H1 (cell line): ENCODE measurements around the gene HDAC7. TPM values are rescaled to one million over a fixed set of nuclear protein-coding genes. Genes with fewer than 3 reads are reported as not detected.

ENCODE experiments used
- CTCF ChIA-PET: fragments of 300-600 bp; sonication (Branson Sonifier 250); formaldehyde crosslinking; loops from one replicate; lab custom pipeline; 2021; ENCODE audit not compliant: partially characterized antibody; lab: Charles Lee
- POLR2A ChIA-PET: fragments of 300-600 bp; sonication (Branson Sonifier 250); formaldehyde crosslinking; loops from one replicate; lab custom pipeline; 2021; ENCODE audit warnings: inconsistent platforms; ENCODE audit not compliant: partially characterized antibody; lab: Charles Lee
- DNase-seq, 2 experiments: peaks; one replicate each; pipeline versions ENCODE4 v3.0.0 to v3.0.0-alpha.2; 2010 to 2022; ENCODE audit warnings: low spot score in 2 of 2, low read depth in 1 of 2, mixed read lengths in 1 of 2
- FAIRE-seq: peaks from 2 replicates; lab custom pipeline; 2011; peaks lifted over from hg19 to GRCh38; lab: Jason Lieb, UNC
- H2AFZ ChIP-seq: 2 replicates; pipeline ENCODE4 v1.8.1; 2012; ENCODE audit warnings: low read length, inconsistent platforms
- H2AK5ac ChIP-seq: 2 replicates; pipeline ENCODE4 v1.6.1; 2013; ENCODE audit warnings: low read depth, low read length
- H2BK120ac ChIP-seq: replicated peaks from 2 replicates; pipeline ENCODE3; 2013; ENCODE audit warnings: low read depth, low read length, inconsistent platforms
- H2BK12ac ChIP-seq: 2 replicates; pipeline ENCODE4 v1.6.1; 2013; ENCODE audit warnings: low read depth, low read length
- H2BK15ac ChIP-seq: 2 replicates; pipeline ENCODE4 v1.6.1; 2013; ENCODE audit warnings: low read length
- H2BK20ac ChIP-seq: 2 replicates; pipeline ENCODE4 v1.6.1; 2013; ENCODE audit warnings: low read length
- H2BK5ac ChIP-seq: 2 replicates; pipeline ENCODE4 v1.6.1; 2013; ENCODE audit warnings: low read depth, low read length
- H3K14ac ChIP-seq: 2 replicates; pipeline ENCODE4 v1.6.1; 2013; ENCODE audit warnings: inconsistent platforms; ENCODE audit not compliant: insufficient read length
- H3K18ac ChIP-seq: 2 replicates; pipeline ENCODE4 v1.6.1; 2013; ENCODE audit warnings: low read length; ENCODE audit errors: extremely low read depth
- H3K23ac ChIP-seq: 2 replicates; pipeline ENCODE4 v1.6.1; 2013; ENCODE audit warnings: inconsistent platforms; ENCODE audit not compliant: insufficient read length
- H3K23me2 ChIP-seq: 2 replicates; pipeline ENCODE4 v1.6.1; 2013; ENCODE audit warnings: low read depth, low read length
- H3K27ac ChIP-seq: 2 replicates; pipeline ENCODE4 v1.6.1; 2011; ENCODE audit warnings: low read depth, low read length, inconsistent platforms
- H3K27me3 ChIP-seq, 4 experiments: replicated peaks in 1 of 4; 1 replicate in 1 of 4; 2 replicates in 3 of 4; pipeline versions ENCODE4 v1.6.1 to v1.8.1; 2011 to 2013; ENCODE audit warnings: low read length in 3 of 4, mild to moderate bottlenecking in 3 of 4, inconsistent platforms in 2 of 4, mixed read lengths in 2 of 4, moderate library complexity in 1 of 4; ENCODE audit not compliant: control insufficient read depth in 3 of 4, insufficient read depth in 3 of 4; ENCODE audit errors: extremely low read depth in 1 of 4
- H3K36me3 ChIP-seq, 4 experiments: 2 replicates each; pipeline versions ENCODE4 v1.6.1 to v1.8.1; 2011 to 2013; ENCODE audit warnings: mild to moderate bottlenecking in 4 of 4, low read length in 3 of 4, moderate library complexity in 2 of 4, control low read depth in 1 of 4, inconsistent platforms in 1 of 4; ENCODE audit not compliant: insufficient read depth in 4 of 4, control insufficient read depth in 2 of 4
- H3K4ac ChIP-seq: replicated peaks from 2 replicates; pipeline ENCODE3; 2013; ENCODE audit warnings: low read length, low read depth, mixed read lengths, inconsistent platforms; ENCODE audit not compliant: insufficient read length
- H3K4me1 ChIP-seq, 4 experiments: replicated peaks in 1 of 4; 1 replicate in 1 of 4; 2 replicates in 3 of 4; pipeline versions ENCODE4 v1.6.1 to v1.8.1; 2011 to 2013; ENCODE audit warnings: low read length in 3 of 4, inconsistent platforms in 2 of 4, mixed read lengths in 1 of 4; ENCODE audit not compliant: insufficient read depth in 4 of 4, control insufficient read depth in 3 of 4
- H3K4me2 ChIP-seq, 2 experiments: 2 replicates each; pipeline versions ENCODE4 v1.6.1 to v1.8.1; 2011 to 2013; ENCODE audit warnings: low read depth in 2 of 2, low read length in 2 of 2, control low read depth in 1 of 2, inconsistent platforms in 1 of 2, mild to moderate bottlenecking in 1 of 2; ENCODE audit not compliant: insufficient read depth in 1 of 2
- H3K4me3 ChIP-seq, 4 experiments: fragments of 200-600, 300-600 bp in 1 of 4; sonication (generic), shearing (Covaris generic), sonication (Bioruptor Twin) in 1 of 4; 2 replicates each; pipeline versions ENCODE4 v1.5.1 to v1.8.1; 2011 to 2016; ENCODE audit warnings: low read length in 4 of 4, low read depth in 3 of 4, control low read depth in 2 of 4, inconsistent platforms in 2 of 4, mild to moderate bottlenecking in 2 of 4, mixed read lengths in 1 of 4, moderate library complexity in 1 of 4; ENCODE audit not compliant: insufficient read depth in 2 of 4; ENCODE audit errors: extremely low read depth in 1 of 4
- H3K56ac ChIP-seq: replicated peaks from 2 replicates; pipeline ENCODE3; 2013; ENCODE audit warnings: low read depth, mild to moderate bottlenecking, mixed read lengths, low read length, inconsistent platforms; ENCODE audit not compliant: insufficient read length
- H3K79me1 ChIP-seq: 2 replicates; pipeline ENCODE4 v1.6.1; 2013; ENCODE audit warnings: low read depth, low read length, control low read depth
- H3K79me2 ChIP-seq, 2 experiments: 2 replicates each; pipeline versions ENCODE4 v1.6.1 to v1.8.1; 2012 to 2013; ENCODE audit warnings: low read length in 2 of 2, mild to moderate bottlenecking in 2 of 2, inconsistent platforms in 1 of 2; ENCODE audit not compliant: insufficient read depth in 2 of 2, control insufficient read depth in 1 of 2
- H3K9ac ChIP-seq, 4 experiments: replicated peaks in 1 of 4; 1 replicate in 1 of 4; 2 replicates in 3 of 4; pipeline versions ENCODE4 v1.6.1 to v1.8.1; 2011 to 2013; ENCODE audit warnings: low read depth in 3 of 4, low read length in 3 of 4, control low read depth in 2 of 4, mild to moderate bottlenecking in 2 of 4, moderate library complexity in 2 of 4, inconsistent platforms in 1 of 4; ENCODE audit errors: extremely low read depth in 1 of 4
- H3K9me3 ChIP-seq, 2 experiments: 2 replicates each; pipeline versions ENCODE4 v1.6.1 to v1.8.1; 2012 to 2013; ENCODE audit warnings: mild to moderate bottlenecking in 2 of 2, moderate library complexity in 2 of 2, control low read depth in 1 of 2, inconsistent platforms in 1 of 2, low read depth in 1 of 2, low read length in 1 of 2, mixed read lengths in 1 of 2; ENCODE audit not compliant: insufficient read depth in 2 of 2
- H4K20me1 ChIP-seq, 2 experiments: replicated peaks in 1 of 2; 2 replicates each; pipeline versions ENCODE3 to v1.8.1; 2011 to 2013; ENCODE audit warnings: inconsistent platforms in 2 of 2, low read length in 2 of 2, mild to moderate bottlenecking in 1 of 2; ENCODE audit not compliant: insufficient read depth in 2 of 2, control insufficient read depth in 1 of 2
- H4K5ac ChIP-seq: 2 replicates; pipeline ENCODE4 v1.6.1; 2013; ENCODE audit warnings: low read length, low read depth, mixed read lengths, inconsistent platforms; ENCODE audit not compliant: insufficient read length
- H4K8ac ChIP-seq: 2 replicates; pipeline ENCODE4 v1.8.0; 2013; ENCODE audit warnings: mild to moderate bottlenecking, moderate library complexity, low read length, inconsistent platforms; ENCODE audit not compliant: insufficient read depth; ENCODE audit errors: extremely low read depth
- H4K91ac ChIP-seq: replicated peaks from 2 replicates; pipeline ENCODE3; 2013; ENCODE audit warnings: low read length, mixed read lengths, inconsistent platforms; ENCODE audit not compliant: insufficient read length
- BACH1 ChIP-seq: IDR thresholded peaks from 2 replicates; pipeline ENCODE4 v1.6.1; 2012; ENCODE audit warnings: low read length, improper control_type of control experiment
- BCL11A ChIP-seq, 2 experiments: IDR thresholded peaks; one replicate each; pipeline ENCODE4 v1.6.1; 2011; ENCODE audit warnings: low read depth in 2 of 2, low read length in 2 of 2, mild to moderate bottlenecking in 2 of 2
- CREB1 ChIP-seq: IDR thresholded peaks from 2 replicates; pipeline ENCODE4 v1.6.1; 2012; ENCODE audit warnings: inconsistent platforms
- HDAC2 ChIP-seq, 2 experiments: fragments of 300-600 bp in 1 of 2; sonication (generic) in 1 of 2; IDR thresholded peaks; 2 replicates each; pipeline ENCODE4 v1.6.1; 2011 to 2012; ENCODE audit warnings: low read depth in 2 of 2, low read length in 2 of 2, mild to moderate bottlenecking in 2 of 2, moderate library complexity in 2 of 2, borderline replicate concordance in 1 of 2, inconsistent platforms in 1 of 2
- POLR2A ChIP-seq, 2 experiments: IDR thresholded peaks; 1 replicate in 1 of 2; 2 replicates in 1 of 2; pipeline ENCODE4 v1.6.1; 2011; ENCODE audit warnings: low read depth in 2 of 2, low read length in 2 of 2, mild to moderate bottlenecking in 2 of 2; ENCODE audit errors: control extremely low read depth in 1 of 2
- WGBS, 2 experiments: shearing (Covaris generic) in 1 of 2; methylation state at CpG; one replicate each; pipeline versions ENCODE4 v1.1.6 to v1.1.7; 2013 to 2015; ENCODE audit warnings: low lambda C conversion rate in 2 of 2, mixed read lengths in 2 of 2, inconsistent platforms in 1 of 2, low coverage in 1 of 2, missing lambda C conversion rate in 1 of 2; ENCODE audit not compliant: insufficient replicate concordance in 2 of 2, insufficient coverage in 1 of 2, insufficient read length in 1 of 2; ENCODE audit errors: extremely low coverage in 1 of 2, missing lambda C conversion rate in 1 of 2; 5-methylcytosine and 5-hydroxymethylcytosine counted together
- polyA plus RNA-seq, 7 experiments: library from polyadenylated mRNA; depleted of rRNA in 3 of 7; stranded (reverse) in 5 of 7; unstranded in 2 of 7; fragments of >200 nt in 5 of 7; fragments of 200-250 nt in 2 of 7; gene quantifications; 1 replicate in 5 of 7; 2 replicates in 1 of 7; 4 replicates in 1 of 7; pipeline versions ENCODE4 v1.2.1 to v1.2.3, GENCODE V29; 2011 to 2013; ENCODE audit warnings: missing spikeins in 2 of 7, mixed read lengths in 2 of 7
- total RNA-seq: library from RNA; stranded (reverse); fragmentation: NEBNext Ultra II Directional; extraction: Animal tissue kit (Norgen Biotek cat#: 25700); gene quantifications from 2 replicates; pipeline ENCODE4 v1.2.1, GENCODE V29; 2021

The HDAC7 gene
- total and polyA plus RNA-seq, 2 of the 8 experiments (the other 6 are each of a cell fraction or from before 2014, with no cell fraction given): 25.5 to 84.9 TPM

DNA sequence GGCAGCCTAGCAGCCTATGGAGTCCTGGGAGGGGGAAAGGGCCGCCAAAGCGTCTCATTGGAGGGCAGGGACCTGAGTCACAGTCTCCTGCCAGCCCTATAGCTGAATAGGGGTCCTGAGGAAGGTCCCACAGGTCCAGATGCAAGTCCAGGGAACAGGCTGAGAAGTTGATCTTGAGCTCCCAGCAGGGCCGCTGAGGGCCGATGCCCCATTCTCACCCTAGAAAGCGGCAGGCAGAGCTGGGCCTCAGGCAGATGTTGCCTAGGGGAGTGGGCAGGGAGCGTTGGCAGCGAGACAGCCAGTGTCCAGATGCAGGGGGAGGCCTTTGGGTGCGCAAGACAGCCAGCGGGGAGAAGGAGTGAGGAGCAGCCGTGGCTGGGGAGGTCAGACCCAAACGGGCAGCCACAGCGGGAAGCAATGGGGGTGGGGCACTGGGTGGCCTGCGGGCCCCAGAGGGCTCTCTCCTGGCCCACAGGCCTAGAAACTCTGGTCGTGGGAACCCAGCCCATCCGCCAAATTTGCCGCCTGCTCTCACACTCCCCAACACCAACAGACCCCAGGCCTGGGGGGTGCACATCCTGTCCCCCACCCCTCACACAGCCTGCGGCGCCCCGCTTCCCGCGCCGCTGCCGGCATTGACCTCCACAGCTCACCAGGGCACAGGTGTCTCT is 1.1 kb downstream of the HDAC7 start:
- TF ChIP-seq BCL11A (IDR thresholded peaks at IDR 0.05; ENCODE audit: low read depth in 2 of 2, low read length in 2 of 2): no peak
- TF ChIP-seq HDAC2 (IDR thresholded peaks at IDR 0.05; ENCODE audit: borderline replicate concordance in 1 of 2, low read depth in 2 of 2, low read length in 2 of 2): 0 out of 4 replicates have a peak, but pooled peaks of 1 of the 2 experiments have one; percentile 13
- TF ChIP-seq CREB1: no peak
- no peak for TF ChIP-seq BACH1
- TF ChIP-seq POLR2A (IDR thresholded peaks at IDR 0.05; ENCODE audit: control extremely low read depth in 1 of 2, low read depth in 2 of 2, low read length in 2 of 2): peak in 1 of 2 experiments; percentile 17; a peak in 1 of 3 replicates
- Histone ChIP-seq H2BK120ac (no peak overlapping the region), H4K8ac (peak overlapping the region; percentile 42; the same call in 1 of the 2 replicates), H3K4me1 (peaks cover 11 to 53% (median 43%) of the 10 kb centered on the region in 4 experiments), H3K27me3 (no peaks in the 10 kb centered on the region; a peak in 2 of 7 replicates), H3K4me3 (peak overlapping the region; percentile 43 to 79 (median 64)), H2AFZ (no peak overlapping the region), H3K79me1 (peaks cover 8% of the 10 kb centered on the region), H3K14ac (no peak overlapping the region), H2AK5ac (no peak overlapping the region), H2BK20ac (0 out of 2 replicates have a peak overlapping the region, but pooled peaks have one; percentile 25), H3K9me3 (no peaks in the 10 kb centered on the region), H2BK5ac (peak overlapping the region; percentile 69; the same call in 1 of the 2 replicates), H3K23me2 (peaks cover 9% of the 10 kb centered on the region), H3K4ac (no peak overlapping the region), H2BK12ac (peak overlapping the region; percentile 22; the same call in 1 of the 2 replicates), H4K91ac (peak overlapping the region; percentile 90), H3K18ac (peak overlapping the region; percentile 89), H3K9ac (peak overlapping the region in 2 of 4 experiments; percentile 42 to 51; a peak in 4 of 7 replicates), H4K5ac (peak overlapping the region; percentile 34), H3K36me3 (no peaks in the 10 kb centered on the region), H3K4me2 (peak overlapping the region; percentile 42 to 82), H3K79me2 (peaks cover 4 to 56% of the 10 kb centered on the region in 2 experiments; a peak in 3 of 4 replicates), H2BK15ac (0 out of 2 replicates have a peak overlapping the region, but pooled peaks have one; percentile 49), H3K23ac (no peak overlapping the region), H3K56ac (no peak overlapping the region), H4K20me1 (peaks cover 2 to 16% of the 10 kb centered on the region in 2 experiments), H3K27ac (0 out of 2 replicates have a peak overlapping the region, but pooled peaks have one; percentile 3)
- no peak for FAIRE-seq
- ChIA-PET CTCF (interaction anchor here (0.6 to 58.8 kb wide), 14 partner anchors 9 to 346 kb away, joined by 3 to 2001 read pairs (median 10); partner anchors contain the start of gene RAPGEF3), POLR2A (interaction anchor here (0.9 to 29.3 kb wide), 9 partner anchors 8 to 67 kb away, joined by 3 to 480 read pairs (median 4); no protein-coding TSS in a partner anchor)
- 31% methylated on average over 22 of the region's 23 CpGs; no CpG with 5 or more reads in 1 of the 2 experiments for WGBS, 2 experiments
- DNase-seq: peak in 1 of 2 experiments; percentile 57
